ENCODE measurements around the gene RNASE11.
A peak's percentile ranks its signal among the peaks of the same experiment; 100 is the strongest.

RNASE11 gene

DNA sequence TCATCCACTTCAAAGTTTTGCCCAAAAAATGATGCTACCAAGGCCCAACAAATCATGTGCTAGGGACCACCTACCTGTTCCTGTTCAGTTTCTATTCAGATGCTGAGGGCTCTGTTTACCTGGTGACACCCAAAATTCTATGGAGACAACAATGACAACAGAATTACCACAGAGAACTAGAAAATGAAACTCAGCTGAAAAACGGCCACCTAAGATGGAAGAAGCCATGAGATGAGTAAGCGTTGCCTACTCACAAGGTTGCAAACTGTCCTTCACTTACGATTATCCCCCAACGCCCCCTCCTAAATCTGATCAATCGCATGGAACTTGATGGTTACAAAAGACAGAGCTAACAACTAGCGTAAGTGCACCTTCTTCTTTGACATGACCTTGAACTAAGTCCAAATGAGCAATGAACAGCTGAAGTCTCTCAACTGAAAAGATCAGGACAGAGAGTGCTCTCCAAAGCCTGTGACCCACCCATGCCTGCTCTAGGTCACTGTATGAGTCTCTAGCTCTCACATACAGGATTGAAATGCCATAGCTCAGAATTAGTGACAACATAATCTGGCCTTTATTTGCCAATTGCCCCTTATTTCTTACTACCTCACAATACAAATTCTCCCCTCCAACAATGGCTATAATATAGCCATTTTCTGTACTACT lies at the start of gene RNASE11:
RNASE11 (minus strand) TSS at position 513 of the 666 bp plus-strand sequence.
- TF ChIP-seq JUND (IDR thresholded peaks at IDR 0.05; ENCODE audit: low read depth): no peak
- in situ Hi-C loops (cut with HindIII; ENCODE audit: low pct_unique_long_range_greater_than_20kb, low sequenced_read_pairs): no loop called here

GRCh38 chr14:20632831-20633691 lies 45.3 kb upstream of the RNASE11 start:
- peak in 1 of 2 experiments; percentile 64 for DNase-seq (ENCODE audit: low read depth in 1 of 2, low spot score in 1 of 2)
- in situ Hi-C loops (cut with HindIII; ENCODE audit: low pct_unique_long_range_greater_than_20kb, low sequenced_read_pairs): no loop called here
- TF ChIP-seq JUND (IDR thresholded peaks at IDR 0.05; ENCODE audit: low read depth): no peak

More for the DNA sequence above, at the start of gene RNASE11:
- no peak for DNase-seq (ENCODE audit: low read depth in 1 of 2, low spot score in 1 of 2)

DNA sequence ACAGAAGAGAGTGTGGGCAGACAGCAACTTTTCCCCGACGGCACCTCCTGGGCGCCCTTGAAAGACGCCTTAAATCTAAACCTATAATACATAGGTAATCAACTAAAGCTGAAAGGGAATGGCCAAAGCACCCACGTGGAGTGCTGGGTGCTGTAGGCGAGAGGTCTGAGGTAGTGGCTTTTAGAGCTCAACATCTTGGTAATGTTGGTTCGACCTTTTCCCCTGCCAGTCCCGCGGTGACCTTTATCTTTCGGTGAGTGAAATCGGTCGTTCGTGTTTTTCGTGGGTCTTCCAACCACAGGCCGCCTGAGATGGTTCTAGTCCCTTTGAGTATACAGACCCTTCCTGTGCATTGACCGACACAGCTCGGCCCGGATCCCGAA lies 44.6 kb upstream of the RNASE11 start:
- in situ Hi-C loops (cut with HindIII; ENCODE audit: low pct_unique_long_range_greater_than_20kb, low sequenced_read_pairs): no loop called here
- no peak for DNase-seq (ENCODE audit: low read depth in 1 of 2, low spot score in 1 of 2)
- TF ChIP-seq JUND (IDR thresholded peaks at IDR 0.05; ENCODE audit: low read depth): no peak

DNA sequence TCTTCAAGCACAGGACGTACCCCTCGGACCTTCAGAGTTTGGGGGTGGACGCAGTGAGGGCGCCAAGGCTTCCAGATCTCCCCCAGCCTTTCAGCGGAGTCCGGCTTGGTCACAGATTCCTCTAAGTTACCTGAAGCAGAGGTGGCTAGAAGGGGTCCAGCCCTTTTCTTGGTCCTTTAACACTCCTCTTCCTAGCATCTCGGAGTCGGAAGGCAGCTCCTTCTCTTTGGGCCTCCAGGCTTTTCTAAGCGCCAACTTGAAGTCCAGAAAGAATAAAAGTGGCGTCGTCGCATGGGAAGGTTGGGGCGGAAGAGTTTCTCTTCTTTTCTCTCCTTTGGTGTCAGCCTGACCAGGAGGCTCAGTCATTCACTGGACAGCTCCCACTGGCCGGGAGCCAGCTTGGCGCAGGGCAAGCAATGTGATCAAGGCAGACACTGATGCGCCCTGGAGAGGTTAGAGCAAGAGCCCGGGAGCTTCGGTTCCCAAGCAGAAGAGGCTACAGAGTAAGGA lies 44.1 kb upstream of the RNASE11 start:
- TF ChIP-seq JUND (IDR thresholded peaks at IDR 0.05; ENCODE audit: low read depth): no peak
- DNase-seq (ENCODE audit: low read depth in 1 of 2, low spot score in 1 of 2): peak in 1 of 2 experiments; percentile 79
- in situ Hi-C loops (cut with HindIII; ENCODE audit: low pct_unique_long_range_greater_than_20kb, low sequenced_read_pairs): no loop called here

GRCh38 chr14:20631023-20631879 lies 43.5 kb upstream of the RNASE11 start:
- in situ Hi-C loops (cut with HindIII; ENCODE audit: low pct_unique_long_range_greater_than_20kb, low sequenced_read_pairs): no loop called here
- no peak for TF ChIP-seq JUND (IDR thresholded peaks at IDR 0.05; ENCODE audit: low read depth)
- DNase-seq (ENCODE audit: low read depth in 1 of 2, low spot score in 1 of 2): peak in 1 of 2 experiments; percentile 47

GRCh38 chr14:20630340-20631022 lies 42.7 kb upstream of the RNASE11 start:
- DNase-seq (ENCODE audit: low read depth in 1 of 2, low spot score in 1 of 2): peak in 1 of 2 experiments; percentile 42
- in situ Hi-C loops (cut with HindIII; ENCODE audit: low pct_unique_long_range_greater_than_20kb, low sequenced_read_pairs): no loop called here
- TF ChIP-seq JUND (IDR thresholded peaks at IDR 0.05; ENCODE audit: low read depth): no peak

GRCh38 chr14:20628063-20628854 lies 40.5 kb upstream of the RNASE11 start:
- no peak for TF ChIP-seq JUND (IDR thresholded peaks at IDR 0.05; ENCODE audit: low read depth)
- DNase-seq (ENCODE audit: low read depth in 1 of 2, low spot score in 1 of 2): no peak
- in situ Hi-C loops (cut with HindIII; ENCODE audit: low pct_unique_long_range_greater_than_20kb, low sequenced_read_pairs): no loop called here

DNA sequence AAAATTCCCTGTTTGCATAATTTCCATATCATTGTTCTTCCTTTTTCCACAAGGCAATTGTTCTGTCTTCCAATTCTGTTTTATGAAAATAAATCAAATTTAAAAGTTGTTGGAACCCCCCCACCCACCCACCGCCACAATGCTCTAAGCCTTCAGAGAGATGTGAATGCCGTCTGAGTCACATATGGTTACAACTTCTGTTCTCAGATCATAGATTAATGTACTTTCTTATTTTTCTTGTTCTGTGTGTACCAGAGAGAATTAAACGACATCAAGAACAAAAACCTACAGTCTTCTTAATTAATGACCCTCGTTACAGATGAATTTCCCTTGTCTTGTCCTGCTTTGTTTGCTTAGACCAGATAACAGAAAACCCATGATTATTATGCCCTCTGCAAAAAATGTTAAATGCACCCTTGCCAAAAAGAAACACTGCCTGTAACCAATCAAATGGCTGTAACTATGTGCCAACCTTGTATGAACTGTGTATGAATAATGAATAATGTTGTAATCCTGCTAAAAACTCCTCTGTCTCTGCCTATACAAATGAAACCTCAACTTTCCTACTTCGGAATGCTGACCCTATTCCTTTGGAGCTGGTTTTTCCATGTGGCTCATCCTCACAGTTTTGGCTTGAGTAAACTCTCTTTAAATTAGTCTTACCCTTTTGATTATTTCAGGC lies 39.7 kb upstream of the RNASE11 start:
- no peak for TF ChIP-seq JUND (IDR thresholded peaks at IDR 0.05; ENCODE audit: low read depth)
- DNase-seq (ENCODE audit: low read depth in 1 of 2, low spot score in 1 of 2): no peak
- in situ Hi-C loops (cut with HindIII; ENCODE audit: low pct_unique_long_range_greater_than_20kb, low sequenced_read_pairs): no loop called here

- no peak for DNase-seq (ENCODE audit: low read depth in 1 of 2, low spot score in 1 of 2)
- in situ Hi-C loops (cut with HindIII; ENCODE audit: low pct_unique_long_range_greater_than_20kb, low sequenced_read_pairs): no loop called here
- TF ChIP-seq JUND (IDR thresholded peaks at IDR 0.05; ENCODE audit: low read depth): no peak
Observed at GRCh38 chr14:20626274-20626673, 38.5 kb upstream of the RNASE11 start.

GRCh38 chr14:20624495-20625070 lies 36.8 kb upstream of the RNASE11 start:
- DNase-seq (ENCODE audit: low read depth in 1 of 2, low spot score in 1 of 2): no peak
- no peak for TF ChIP-seq JUND (IDR thresholded peaks at IDR 0.05; ENCODE audit: low read depth)
- in situ Hi-C loops (cut with HindIII; ENCODE audit: low pct_unique_long_range_greater_than_20kb, low sequenced_read_pairs): no loop called here

Data from T47D (cell line).